Stimulated activated CD4-positive, alpha-beta T cell treated with anti-CD3 and anti-CD28 coated beads, TNF-alpha, amount 100 ng/mL, for 24 hours (primary cell): ENCODE measurements around the gene ATAD3C.
"Not testable (repeated sequence)": the region's sequence is repeated elsewhere in the genome, so short reads cannot be mapped to it uniquely, and the experiment has no call there.

Experiments used
- DNase-seq, 3 experiments: peaks; one replicate each; pipeline ENCODE4 v3.0.0-alpha.2; 2020; ENCODE audit warnings: low read depth in 3 of 3

The ATAD3C gene

DNA sequence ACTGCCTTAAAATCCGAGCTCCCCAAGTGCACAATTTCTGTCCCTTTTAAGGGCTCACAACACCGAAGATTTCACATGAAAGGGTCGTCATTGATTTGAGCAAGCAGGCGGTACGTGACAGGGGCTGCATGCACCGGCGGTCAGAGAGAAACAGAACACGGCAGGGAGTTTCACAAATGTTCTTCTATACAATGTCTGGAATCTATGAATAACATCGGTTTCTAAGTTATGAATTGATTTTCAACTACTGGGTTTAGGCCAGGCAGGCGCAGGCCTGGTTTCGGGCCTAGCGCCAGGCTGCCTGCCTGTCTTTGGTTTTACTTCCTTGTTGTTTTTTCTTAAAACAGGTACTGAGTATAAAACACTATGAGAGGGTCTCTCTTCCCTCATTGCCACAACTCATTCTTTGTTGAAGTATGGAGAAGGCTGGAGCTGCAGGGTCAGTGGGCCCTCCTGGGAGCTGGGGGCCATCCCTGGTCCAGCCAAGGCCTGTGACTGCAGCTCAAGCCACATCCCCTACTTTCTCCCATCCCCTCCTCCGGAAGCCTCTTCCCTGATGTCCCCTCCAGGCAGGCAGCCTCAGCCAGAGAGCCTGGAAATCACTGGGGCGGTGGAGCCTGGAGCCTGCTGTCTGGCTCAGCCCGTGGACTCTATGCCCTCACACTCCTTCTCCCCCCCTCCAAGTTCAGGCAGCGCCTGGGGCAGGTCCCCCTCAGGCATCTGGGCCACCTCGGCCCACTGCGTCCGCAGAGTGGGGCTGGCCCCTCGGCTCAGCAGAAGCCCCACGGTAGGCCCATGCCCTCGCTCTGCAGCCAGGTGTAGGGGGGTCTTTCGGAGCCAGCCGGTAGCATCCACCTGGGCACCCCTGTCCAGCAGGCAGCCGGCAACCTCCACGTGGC is 30.8 kb upstream of the ATAD3C start:
- DNase-seq, result no peak

DNA sequence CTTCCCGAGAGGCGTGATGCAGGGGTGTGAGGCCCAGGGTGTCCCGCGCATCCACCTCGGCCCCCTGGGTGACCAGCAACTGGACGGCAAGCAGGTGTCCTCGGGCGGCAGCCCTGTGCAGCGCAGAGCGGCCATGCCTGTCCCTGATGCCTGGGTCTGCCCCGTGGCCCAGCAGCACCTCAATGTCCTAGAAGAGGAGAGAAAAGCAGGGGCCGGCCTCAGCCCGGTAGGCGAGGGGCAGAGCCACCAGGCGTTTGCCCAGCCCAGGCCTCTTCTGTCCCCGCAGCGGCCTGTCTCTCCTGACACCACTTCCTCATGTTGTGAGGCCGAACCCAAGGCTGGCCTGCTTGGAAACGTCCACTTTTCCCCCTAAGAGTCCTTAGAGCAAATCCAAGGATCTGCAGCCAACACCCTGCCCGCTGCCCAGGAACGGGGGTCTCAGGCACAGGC is 30.1 kb upstream of the ATAD3C start:
- DNase-seq, result no peak

DNA sequence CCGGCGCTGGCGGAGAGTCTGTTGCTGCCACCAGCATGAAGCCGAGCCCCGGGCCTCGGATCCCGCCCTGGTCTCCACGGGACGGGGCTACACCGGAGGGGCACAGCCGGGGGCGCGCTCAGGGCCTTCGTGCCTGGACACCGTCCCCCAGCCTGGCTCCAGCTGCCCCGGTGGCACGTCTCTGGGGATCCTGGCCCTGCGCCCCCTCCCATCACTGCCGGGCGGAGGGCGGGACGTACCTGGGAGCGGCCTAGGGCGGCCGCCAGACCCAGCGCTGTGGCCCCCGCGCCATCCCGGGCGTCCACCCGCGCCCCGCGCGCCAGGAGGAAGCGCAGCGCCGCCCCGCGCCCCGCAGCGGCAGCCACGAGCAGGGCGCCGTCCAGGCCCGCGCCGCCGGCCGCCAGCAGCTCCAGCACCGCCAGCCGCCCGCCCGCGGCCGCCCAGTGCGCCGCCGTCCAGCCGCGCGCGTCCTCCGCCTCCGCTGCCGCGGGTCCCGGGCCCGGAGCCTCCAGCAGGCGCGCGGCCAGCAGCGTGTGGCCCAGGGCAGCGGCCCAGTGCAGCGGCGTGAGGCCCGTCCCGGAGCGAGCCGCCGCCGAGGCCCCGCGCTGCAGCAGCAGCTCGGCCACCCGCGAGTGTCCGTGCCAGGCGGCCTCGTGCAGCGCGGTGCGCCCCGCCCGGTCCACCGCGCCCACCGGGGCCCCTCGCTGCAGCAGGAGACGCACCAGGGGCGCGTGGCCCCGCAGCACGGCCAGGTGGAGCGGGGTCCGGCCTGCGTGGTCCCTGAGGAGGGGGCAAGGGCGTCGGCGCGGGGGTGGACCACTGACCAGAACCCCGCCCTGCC is 29.5 kb upstream of the ATAD3C start:
- no peak for DNase-seq

DNA sequence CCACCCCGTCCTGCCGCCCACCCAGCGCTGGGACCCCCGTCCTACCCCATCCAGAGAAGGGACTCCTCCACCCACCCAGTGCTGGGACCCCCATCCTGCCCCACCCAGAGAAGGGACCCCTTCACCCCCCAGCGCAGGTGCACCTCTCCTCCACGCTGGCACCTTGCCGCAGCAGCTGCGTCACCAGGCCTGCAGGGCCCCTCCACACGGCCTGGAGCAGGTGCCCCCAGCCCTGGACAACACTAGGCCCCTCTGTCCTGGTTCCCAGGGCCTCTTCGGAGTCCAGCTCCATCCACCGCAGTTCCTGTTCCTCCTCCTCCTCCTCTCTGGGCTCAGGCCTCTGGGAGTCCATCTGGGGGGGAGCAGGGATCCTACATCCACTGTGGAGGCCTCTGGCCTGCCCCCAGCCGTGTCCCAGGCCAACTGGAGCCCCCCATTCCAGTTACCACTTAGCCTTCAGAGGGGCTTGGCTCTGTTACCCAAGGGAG is 28.8 kb upstream of the ATAD3C start:
- DNase-seq, result no peak

DNA sequence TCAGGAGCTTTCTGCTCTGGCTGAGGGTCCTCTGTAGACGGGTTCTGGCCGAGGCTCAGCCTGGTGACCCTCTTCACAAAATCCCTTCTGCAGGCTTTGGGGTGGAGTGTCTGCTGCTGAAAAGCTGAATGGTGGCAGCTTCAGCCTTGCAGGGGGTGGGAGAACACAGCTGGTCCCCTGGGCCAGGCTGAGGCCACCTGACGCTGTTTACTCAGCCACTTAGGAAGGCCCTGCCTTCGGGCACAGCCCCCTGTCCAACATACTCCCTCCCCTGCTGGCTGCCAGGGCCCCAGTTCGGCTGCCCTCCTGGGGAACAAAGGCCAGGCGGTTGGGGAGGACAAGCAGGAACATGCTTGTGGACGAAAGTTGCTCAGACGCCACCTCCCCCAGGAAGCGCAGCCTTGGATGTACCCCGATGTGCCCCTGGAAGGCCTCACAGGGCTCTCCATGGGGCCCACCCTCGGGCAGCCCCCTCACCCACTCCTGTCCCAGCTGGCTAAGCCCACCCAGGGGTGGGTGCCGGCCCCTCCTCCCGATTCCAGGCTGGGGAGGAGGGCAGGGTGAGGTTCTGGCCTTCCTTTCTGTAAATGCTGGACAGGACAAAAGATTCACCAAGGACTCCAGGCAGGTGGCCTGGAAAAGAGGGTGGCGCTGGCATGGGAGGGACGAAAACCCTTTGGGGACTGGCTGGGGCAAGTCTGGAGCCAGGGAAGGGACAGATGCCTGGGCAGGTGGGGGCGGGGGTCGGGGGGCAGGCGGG is 28.2 kb upstream of the ATAD3C start, which contains the start of gene ANKRD65:
Gene ANKRD65, minus strand, starts transcription at position 130 of the 760 bp plus-strand sequence. CDS start 271 bp downstream, outside the sequence.
- no peak for DNase-seq

DNA sequence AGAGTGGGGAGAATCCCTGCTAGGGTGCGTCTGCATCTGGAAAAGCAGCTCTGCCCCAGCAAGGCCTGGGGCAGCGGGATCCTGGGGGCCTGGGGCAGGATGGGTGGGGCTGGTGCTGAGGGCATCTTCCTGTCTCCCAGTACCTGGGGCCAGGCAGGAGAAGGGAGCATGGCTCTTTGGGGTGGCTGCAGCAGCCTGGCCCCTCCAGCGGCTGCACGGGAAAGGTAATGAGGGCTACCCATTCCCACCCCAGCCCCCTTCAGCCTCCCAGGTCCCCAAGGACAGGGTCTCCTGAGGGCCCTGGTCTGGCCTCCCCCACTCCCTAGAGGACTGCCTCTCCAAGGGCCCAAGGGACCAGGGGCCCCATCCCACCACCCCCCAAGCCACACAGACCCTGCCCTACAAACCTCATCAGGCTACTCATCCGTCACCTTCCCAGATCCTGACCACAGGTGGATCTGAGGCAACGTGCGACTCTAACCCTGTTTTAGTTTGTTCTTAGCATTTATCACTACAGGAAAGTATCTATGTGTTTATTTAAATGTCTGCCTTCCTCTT is 27.5 kb upstream of the ATAD3C start:
- no peak for DNase-seq

DNA sequence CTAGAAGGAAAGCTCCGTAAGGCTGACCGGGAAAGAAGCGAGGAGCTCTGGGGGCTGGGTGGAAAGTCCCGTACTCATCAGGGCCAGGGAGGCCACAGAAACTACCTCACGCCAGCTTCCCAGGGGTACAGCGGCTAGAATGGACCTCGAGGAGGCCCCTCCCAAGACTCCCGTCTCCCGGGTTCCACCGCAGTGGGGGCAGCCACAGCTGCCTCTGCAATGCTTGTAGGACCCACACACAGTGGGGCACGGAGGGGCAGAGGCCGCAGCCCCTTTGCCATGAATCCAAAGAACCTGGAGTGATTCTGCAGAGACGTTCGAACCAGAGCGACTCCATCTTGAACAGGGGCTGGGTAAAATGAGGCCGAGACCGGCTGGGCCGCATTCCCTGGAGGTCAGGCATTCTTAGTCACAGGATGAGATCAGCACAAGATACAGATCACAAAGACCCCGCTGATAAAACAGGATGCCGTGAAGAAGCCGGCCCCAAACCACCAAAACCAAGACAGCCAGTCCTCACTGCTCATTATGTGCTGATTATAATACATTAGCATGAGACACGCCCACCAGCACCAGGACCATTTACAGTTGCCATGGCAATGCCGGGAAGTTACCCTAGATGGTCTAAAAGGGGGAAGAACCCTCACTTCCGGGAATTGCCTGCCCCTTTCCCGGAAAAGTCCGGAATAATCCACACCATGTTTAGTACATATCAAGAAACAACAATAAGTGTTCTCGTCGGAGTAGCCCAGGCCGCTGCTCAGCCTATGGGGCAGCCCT is 26.8 kb upstream of the ATAD3C start:
- no peak for DNase-seq

DNA sequence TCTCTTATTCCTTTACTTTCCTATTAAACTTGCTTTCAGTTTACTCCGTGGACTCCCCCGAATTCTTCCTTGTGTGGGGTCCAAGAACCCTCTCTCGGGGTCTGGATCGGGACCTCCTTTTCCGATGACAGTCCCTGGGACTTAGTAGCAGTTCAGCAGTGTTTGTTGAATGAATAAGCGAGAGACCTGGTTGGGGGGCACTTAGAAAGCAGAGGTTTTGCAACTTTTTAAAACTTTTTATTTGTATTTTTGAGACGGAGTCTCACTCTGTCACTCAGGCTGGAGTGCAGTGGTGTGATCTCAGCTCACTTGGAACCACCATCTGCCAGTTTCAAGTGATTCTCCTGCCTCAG is 26.3 kb upstream of the ATAD3C start:
- DNase-seq, result no peak

DNA sequence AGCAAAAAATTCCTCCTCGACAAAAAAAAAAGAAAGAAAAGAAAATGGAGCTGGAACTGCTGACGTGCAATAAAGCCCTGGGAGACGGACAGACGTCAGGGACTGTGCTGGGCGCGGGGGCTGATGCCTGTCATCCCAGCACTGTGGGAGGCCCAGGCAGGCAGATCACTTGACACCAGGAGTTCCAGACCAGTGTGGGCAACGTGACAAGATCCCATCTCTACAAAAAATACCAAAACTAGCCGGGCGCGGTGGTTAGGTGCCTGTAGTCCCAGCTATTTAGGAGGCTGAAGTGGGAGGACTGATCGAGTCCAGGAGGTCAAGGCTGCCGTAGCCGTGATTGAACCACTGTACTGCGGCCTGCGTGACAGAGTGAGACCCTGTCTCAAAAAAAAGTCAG is 24.8 kb upstream of the ATAD3C start:
- no peak for DNase-seq

DNA sequence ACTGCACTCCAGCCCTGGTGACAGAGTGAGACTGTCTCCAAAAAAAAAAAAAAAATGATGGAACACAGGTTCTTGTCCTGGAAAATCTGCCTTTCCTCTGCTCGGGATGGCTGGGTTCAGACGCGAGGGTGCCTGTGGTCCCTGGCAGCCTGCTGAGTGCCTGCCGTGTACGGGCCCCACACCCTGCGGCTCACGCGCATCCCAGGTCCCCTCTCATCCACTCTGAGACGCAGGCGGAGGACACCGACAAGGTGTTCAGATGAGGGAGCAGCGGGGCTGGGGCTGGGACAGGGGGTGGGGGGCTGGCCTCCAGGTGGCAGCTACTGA is 24.1 kb upstream of the ATAD3C start:
- DNase-seq, result no peak

DNA sequence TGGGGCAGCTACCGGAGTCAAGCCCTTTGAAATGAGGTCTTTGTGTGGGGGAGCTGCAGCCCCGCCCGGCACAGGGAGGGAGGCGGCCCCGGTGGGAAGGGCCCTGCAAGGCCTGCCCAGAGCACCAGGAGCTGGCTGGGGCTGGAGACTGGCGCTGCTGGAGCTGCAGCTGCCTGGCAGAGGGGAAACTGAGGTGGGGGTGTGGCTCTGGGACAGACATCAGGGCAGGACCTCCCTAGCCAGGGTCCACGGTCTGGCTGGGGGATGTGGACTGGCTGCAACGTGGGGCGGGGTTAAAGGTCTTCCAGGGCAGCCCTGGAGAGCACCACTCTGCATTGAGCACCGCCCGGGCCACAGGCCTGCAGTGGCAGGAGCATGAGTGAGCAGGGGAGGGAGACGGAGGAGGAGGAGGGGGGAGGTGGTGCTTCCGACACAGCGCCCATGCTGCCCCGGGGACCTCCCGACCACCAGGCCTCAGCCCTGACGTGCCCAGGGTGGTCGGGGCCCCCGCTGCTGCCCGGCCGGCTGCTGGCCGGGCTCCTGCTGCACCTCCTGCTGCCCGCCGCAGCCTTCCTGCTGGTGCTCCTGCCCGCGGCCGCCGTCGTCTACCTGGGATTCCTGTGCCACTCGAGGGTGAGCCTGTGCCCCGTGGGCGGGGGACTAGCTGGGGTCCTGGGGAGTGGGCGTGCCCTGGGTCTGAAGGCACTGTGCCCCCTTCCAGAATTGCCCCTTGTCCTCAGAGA is 23.6 kb upstream of the ATAD3C start:
- DNase-seq, result no peak

DNA sequence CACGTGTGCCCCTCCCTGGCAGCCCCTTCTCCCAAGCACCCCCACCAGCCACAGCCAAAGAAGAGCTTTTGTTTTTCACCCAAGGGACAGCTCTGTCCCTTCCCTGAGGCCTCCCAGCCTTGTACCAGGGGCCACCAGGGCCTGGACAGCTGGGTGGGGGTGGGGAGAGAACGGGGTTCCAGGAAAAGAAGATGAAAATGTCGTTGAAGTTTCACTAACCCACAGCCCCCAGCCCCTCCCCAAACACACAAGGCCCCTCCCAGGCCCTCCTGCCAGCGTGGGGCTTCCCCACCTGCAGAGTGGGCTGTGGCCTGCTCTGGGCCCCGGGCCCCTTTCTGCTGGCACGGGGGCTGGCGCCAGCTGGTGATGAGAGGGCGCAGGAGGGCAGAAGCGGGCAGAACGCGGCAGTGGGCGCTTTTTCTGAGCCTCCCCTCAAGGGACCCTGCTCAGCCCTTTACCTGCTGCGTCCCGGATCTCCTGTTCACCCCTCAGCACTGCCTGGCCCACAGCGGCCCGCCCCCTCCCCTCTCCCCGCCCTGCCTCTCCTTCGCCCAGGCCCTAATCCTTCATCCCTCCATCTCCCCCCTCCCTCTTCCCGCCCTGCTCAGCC is 22.9 kb upstream of the ATAD3C start:
- no peak for DNase-seq

DNA sequence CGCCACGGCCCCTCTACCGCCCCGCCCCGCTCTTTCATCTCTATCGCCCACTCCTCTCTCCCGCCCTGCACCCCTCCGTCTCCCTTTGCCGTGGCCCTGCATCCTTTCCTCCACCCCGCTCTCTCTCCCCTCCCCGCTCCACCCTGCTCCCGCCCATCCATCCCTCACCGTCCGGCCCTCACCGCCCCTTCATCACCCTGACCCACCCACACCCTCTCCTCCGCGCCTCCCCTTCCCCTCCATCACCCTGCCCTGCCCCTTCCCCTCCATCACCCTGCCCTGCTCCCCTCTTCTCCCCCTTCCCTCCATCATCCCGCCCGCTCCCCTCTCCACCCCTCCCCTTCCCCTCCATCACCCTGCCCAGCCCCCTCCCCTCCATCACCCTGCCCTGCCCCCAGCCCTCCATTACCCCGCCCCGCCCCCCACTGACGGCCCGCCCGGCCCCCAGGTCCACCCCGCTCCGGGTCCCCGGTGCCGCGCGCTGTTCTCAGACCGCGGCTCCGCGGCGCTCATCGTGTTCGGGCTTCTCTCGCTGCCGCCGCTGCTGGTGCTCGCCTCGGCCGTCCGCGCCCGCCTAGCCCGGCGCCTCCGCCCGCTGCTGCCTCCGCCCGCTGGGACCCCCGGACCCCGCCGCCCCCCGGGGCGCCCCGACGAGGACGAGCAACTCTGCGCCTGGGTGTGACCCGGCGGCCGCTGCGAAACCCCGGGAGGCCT is 22.2 kb upstream of the ATAD3C start:
- no peak for DNase-seq

DNA sequence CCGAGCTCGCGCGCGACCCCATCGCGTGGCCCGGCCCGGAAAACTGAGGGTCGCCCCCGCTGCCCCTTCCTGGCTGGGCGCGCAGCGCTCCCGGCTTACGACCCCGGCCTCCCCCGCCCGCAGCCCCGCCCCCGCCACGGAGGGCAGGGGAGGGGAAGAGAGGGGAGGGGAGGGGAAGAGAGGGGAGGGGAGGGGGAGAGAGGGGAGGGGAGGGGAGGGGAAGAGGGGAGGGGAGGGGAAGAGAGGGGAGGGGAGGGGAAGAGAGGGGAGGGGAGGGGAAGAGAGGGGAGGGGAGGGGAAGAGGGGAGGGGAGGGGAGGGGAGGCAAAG is 21.7 kb upstream of the ATAD3C start:
- no peak for DNase-seq

DNA sequence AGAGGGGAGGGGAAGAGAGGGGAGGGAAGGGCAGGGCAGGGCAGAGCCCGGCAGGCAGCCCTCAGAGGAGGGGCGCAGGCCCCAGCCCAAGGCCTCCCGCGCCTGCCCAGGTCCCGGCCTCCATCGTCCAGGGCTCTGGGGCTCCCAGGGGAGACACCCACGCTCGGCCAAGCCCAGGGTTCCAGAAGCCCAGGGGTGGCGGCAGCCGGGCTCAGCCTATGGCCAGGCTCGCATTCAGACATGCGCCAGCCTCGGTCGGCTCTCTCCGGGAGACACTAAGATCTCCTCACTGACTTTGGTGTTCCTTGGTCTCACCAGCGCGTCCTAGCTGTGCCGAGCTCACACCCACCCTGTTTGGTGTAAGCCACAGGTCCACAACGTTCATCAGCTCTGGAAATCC is 21.3 kb upstream of the ATAD3C start:
- DNase-seq, result no peak

DNA sequence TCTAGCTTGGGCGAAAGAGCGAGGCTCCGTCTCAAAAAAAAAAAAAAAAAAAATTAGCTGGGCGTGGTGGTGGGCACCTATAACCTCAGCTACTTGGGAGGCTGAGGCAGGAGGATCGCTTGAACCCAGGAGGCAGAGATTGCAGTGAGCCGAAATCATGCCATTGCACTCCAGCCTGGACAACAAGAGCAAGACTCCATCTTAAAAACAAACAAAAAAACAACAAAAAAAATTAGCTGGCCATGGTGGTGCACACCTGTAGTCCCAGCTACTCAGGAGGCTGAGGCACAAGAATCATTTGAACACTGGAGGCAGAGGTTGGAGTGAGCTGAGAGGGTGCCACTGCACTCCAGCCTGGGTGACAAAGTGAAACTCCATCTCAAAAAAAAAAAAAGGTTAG is 20.5 kb upstream of the ATAD3C start:
- not testable (repeated sequence) for DNase-seq

DNA sequence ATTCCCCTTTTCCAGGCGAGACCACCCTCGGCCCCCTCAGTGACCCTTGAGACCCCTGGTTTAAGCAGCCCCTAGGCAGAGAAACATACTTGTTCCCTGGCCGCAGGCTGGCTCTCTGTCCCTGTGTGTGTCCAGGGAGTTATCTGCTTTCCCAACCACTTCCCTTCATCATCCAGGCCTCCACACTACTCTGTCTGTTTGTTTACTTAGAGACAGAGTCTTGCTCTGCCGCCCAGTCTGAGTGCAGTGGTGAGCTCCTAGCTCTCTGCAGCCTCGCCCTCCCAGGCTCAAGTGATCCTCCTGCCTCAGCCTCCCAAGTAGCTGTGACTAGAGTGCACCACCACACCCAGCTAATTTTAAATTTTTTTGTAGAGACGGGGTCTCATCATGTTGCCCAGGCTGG is 19.8 kb upstream of the ATAD3C start:
- DNase-seq, result no peak

DNA sequence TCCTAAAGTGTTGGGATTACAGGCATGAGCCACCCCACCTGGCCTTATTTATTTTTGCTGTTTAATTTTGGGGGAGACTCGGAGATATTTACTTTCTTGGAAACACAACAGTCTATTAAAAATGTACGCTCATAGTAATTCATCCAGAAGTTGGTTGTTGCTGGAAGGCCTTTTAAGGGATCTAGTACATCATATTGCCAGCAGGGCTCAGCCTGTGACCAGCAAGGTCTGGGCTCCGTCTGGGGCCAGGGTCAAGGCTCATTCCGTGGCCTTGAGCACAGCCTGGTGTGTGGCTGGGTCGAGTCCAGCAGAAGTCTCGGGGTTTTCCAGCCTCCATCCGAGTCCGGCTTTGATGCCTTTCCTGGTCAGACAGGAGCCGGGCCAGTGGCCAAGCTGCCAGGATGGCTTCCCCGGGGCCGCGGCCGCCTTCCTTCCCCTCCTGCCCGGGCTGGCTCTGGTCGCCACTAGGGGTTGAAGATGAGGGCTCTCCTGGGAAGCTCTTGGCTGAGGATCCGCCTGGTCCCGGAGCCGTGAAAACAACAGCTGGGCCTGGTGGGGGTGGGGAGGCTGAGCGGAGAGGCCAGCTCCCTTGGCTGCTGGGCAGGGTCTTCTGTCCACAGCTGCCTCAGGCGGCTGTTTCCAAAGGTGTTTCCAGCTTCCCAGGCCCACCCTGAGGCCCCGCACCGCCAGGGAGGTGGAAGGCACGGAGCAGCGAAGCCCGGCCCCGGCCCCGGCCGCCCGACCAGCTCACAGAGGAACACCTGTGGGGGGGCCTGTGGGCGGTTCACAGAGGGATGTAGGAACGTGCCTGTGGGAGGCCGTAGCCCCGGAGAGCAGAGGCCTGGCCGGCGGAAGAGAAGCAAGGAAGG is 19.1 kb upstream of the ATAD3C start:
- no peak for DNase-seq
